HCEC 1CT (cell line): Measurements from ENCODE around the gene ATRX.
"Not testable (repeated sequence)": the region's sequence is repeated elsewhere in the genome, so short reads cannot be mapped to it uniquely, and the experiment has no call there.

ENCODE experiments used
- DNase-seq: peaks from one replicate; pipeline ENCODE4 v3.0.0-alpha.2; 2017

Gene ATRX

GRCh38 chrX:77603635-77604336, 182.2 kb downstream of the ATRX start:
- DNase-seq: no peak

DNA sequence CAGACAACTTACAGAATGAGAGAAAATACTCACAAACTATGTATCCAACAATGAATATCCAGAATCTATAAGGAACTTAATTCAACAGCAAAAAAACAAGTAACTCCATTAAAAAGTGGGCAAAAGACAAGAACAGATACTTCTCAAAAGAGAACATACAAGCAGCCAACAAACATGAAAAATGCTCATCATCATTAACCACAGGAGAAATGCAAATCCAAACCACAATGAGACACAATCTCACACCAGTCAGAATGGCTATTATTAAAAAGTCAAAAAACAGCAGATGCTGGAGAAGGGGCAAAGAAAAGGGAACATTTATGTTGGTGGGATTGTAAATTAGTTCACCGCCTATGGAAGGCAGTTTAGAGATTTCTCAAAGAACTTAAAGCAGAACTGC, 188.5 kb downstream of the ATRX start:
- DNase-seq: no peak

DNA sequence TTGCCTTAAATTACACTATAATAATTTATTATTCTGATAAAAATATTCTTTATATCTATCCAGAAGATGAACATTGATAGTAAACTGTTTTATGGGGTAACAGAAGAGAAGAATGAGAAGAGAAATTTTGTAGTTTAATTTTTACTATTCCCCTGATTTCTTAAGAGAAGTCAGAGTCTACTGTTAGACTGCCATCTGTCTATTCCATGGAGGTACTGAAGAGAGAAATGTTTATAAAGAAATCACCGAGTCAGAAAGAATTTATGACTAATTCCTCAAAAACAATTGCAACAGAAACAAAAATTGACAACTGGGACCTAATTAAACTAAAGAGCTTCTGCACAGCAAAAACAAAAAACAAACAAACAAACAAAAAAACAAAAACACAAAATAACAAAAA, 188.9 kb downstream of the ATRX start:
- DNase-seq: peak; percentile 55

DNA sequence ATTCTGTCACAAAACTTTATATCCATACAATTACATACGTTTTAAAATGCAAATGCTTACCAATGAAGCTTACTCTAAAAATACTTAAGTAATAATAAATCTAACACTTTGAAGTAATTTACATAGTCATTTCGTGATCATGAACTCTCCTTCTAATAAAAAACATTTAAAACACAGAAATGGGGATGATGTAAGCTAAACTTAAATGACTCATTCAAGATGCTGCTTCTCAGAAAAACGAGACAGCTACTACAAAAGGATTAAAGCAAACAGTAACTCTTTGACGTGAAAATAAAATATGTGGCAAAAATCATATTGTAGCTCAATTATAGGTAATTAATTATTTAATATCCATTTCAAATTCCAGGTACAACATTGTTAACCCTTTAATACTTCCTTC, 190.2 kb downstream of the ATRX start:
- peak; percentile 5 for DNase-seq

- DNase-seq: peak; percentile 51
Observed at GRCh38 chrX:77572322-77572721, 213.7 kb downstream of the ATRX start.

DNA sequence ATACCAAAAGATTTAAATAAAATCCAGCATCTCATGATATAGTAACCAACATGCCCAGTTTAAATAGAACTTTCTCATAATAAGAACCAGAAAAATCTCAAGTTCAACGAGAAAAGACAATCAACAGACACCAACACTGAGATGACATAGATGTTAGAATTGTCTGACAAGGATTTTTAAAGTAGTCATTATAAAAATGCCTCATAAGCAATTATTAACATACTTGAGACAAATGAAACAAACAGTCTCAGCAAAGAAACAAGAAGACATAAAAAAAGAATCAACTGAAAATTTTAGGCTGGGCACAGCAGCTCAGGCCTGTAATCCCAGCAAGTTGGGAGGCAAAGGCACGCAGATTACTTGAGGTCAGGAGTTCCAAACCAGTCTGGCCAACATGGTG, 220.7 kb downstream of the ATRX start:
- DNase-seq: no peak

DNA sequence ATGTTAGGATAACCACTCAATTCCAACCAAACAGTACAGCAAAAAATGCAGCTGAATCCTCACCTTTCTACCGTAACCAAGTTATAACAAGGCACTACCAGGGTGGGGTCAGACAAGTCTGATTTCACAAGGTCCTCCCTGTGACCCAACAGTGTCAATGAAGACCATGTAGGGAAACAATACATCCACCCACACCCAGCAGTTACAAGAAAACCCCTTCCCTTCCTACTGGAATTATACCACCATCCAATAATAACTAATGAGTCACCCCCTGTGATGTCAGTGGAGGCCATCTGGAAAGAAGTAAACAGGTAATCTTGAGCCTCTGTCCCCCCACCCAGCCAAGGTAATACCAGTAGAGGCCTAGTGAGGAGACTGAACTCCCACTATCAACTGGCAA, 221.2 kb downstream of the ATRX start:
- no peak for DNase-seq

DNA sequence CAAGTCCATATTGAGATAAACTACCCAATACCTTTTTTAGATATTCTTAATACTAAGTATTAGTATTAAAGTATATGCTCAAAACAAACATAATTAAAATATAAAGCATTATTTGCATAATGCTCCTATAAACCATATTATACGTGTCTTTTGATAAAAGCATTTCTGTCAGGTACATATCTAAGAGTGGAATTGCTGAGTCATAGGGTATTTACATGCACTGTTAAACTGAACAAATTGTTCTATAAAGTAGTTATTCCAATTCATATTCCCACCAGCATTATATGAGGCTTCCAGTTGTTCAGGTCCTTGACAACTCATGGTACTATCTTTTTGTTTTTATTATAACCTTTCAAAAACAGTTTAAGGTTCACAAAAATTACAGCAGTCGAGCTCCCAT, 224.6 kb downstream of the ATRX start:
- no peak for DNase-seq

- DNase-seq: no peak
Observed at GRCh38 chrX:77556276-77556675, 229.7 kb downstream of the ATRX start.

DNA sequence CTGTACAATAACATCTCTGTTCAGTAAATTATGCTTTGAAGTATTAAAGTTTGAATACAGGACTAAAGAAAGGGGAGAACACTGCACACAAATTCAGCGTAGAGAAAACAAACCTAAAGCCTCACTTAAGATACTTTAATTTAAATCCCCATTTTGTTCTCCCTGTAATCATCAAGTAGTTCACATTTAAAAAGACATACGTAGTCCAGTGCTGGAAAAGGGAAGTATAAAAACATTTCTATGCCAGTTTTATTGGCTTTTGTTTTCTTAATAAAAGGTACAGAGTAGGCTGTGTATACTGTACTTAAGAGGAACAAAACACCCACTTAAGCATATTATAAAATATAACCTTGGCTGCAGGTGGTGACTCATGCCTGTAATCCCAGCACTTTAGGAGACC, 237.3 kb downstream of the ATRX start:
- no peak for DNase-seq

DNA sequence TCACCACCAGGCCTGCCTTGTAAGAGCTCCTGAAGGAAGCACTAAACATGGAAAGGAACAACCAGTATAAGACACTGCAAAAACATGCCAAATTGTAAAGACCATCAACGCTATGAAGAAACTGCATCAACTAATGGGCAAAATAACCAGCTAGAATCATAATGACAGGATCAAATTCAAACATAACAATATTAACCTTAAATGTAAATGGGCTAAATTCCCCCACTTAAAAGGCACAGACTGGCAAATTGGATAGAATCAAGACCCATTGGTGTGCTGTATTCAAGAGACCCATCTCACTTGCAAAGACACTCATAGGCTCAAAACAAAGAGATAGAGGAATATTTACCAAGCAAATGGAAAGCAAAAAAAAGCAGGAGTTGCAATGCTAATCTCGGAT, 246.2 kb downstream of the ATRX start:
- DNase-seq: not testable (repeated sequence)

DNA sequence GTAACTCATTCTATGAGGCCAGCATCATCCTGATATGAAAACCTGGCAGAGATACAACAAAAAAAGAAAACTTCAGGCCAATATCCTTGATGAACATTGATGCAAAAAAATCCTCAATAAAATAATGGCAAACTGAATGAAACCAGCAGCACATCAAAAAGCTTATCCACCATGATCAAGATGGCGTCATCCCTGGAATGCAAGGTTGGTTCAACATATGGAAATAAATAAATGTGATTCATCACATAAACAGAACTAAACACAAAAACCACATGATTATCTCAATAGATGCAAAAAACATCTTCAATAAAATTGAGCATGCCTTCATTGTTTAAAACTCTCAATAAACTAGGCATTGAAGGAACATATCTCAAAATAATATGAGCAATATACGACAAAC, 254.8 kb downstream of the ATRX start:
- DNase-seq: not testable (repeated sequence)

DNA sequence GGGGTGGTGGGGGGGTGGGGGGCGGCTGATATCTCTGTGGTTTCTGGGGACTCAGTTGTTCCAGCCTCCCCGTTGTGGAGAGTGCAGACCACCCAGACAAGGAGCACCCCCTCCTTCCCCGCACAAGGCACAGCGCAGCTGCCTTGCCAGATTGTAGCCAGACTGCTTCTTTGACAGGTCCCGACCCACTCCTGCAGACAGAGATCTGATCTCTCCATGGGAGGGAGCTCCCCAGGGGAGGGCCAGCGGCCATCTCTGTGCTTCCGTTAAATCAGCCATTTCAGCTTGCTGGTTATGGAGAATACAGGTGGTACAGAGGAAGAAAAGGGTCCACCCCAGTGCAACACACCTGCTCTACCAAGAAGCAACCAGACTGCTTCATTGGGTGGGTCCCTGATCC, 258.0 kb downstream of the ATRX start:
- no peak for DNase-seq

DNA sequence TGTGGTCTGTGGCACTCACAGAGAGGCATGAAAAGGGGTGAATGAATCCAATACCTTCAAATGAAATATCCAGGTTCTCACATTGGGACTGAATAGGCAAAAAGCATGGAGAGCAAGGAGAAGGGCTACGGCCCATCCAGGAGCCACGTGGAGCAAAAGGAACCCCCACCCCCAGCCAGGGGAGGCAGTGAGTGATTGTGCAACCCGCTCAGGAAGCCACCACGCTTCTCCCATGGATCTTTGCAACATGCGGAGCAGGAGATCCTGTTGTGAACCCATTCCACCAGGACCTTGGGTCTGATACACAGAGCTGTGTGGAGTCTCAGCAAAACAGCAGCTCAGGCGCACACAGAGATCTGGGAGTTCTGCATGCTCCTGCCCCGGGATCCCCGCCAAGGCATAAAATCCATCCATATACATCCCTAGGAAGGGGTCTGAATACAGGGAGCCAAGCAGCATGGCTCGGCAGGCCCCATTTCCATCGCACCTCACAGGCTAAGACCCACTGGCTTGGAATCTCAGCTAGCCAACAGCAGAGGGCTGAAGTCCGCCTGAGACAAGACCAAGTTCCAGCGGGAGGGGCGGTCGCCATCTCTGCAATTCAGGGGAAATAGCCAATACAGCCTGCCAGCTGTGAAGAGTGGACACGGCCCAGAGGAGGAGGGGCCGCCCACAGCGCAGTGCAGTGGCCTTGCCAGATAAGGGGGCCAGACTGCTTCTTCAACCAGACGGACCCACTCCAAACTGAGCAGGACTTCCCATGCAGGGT, 258.6 kb downstream of the ATRX start:
- no peak for DNase-seq

DNA sequence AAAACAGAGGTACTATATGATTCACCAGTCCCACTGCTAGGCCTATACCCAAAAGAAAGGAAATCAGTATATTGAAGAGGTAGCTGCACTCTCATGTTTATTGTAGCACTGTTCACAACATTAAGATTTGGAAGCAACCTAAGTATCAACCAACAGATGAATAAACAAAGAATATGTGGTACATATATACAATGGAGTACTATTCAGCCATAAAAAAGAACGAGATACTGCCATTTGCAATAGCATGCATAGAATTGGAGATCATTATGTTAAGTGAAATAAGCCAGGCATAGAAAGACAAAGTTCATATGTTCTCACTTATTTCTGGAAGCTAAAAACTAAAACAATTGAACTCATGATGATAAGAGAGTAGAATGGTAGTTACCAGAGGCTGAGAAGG, 266.3 kb downstream of the ATRX start:
- no peak for DNase-seq

GRCh38 chrX:77514177-77514576, 271.8 kb downstream of the ATRX start:
- DNase-seq: no peak

- DNase-seq: peak; percentile 2
Observed at GRCh38 chrX:77510007-77510406, 276.0 kb downstream of the ATRX start.

DNA sequence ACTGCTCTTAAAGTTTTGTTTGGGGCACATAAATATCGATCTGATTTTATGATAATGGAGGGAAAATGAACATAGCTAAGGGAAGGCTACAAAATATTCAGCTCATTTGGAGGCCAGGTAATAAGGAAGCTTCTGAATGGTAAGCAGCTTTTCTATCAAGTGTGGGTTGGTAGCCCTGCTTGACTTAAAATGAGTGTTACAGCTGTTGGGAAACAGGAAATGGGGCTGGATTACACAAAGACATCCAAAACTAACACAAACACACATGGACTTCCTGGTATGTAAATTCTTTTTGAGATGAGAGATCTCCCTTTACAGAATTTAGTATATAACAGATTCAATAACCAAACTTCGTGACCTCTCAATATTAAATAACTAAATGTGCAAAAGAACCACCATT, 280.8 kb downstream of the ATRX start:
- DNase-seq: peak; percentile 47

- no peak for DNase-seq
Observed at GRCh38 chrX:77502951-77503525, 283.0 kb downstream of the ATRX start.

DNA sequence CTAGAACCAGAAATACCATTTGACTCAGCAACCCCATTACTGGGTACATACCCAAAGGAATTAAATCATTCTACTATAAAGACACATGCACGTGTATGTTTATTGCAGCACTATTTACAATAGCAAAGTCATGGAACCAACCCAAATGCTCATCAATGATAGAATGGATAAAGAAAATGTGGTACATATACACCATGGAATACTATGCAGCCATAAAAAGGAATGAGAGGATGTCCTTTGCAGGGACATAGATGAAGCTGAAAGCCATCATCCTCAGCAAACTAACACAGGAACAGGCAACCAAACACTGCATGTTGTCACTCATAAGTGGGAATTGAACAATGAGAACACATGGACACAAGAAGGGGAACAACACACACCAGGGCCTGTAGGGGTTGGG, 285.9 kb downstream of the ATRX start:
- not testable (repeated sequence) for DNase-seq

DNA sequence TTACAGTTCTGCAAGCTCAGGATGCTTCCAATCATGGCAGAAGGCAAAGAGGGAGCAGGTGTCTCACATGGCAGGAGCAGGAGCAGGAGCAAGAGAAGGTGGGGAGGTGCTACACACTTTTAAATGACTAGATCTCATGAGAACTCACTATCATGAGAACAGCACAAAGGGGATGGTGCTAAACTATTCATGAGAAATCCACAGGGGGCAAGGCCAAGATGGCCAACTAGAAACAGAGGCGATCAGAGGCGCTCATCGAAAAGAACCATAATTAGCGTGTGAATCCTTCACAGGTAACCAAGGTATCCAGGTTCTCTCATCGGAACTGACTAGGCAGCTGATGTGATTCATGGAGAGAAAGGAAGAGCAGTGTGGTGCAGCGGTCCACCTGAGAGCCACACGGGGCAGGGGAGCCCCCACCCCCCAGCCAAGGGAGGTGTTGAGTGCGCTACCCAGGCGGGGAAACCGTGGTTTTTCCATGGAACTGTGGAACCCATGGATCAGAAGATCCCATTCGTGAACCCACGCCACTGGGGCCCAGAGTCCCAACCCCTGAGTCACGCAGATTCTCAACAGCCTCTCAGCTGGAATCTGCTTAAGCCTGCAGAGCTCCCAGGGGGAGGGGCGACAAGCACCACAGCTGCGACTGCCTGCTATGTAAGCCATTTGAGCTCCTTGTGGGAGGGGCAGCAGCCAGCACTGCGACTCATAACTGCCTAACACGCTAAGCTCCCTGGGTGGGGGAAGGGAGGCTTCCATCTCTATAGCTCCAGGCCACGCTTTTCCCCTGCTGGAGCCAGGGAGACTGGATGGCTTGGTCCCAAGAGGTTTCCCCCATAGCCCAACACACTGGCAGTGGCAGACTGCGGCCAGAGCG, 292.1 kb downstream of the ATRX start:
- DNase-seq: peak; percentile 67

GRCh38 chrX:77484045-77484444, 302.0 kb downstream of the ATRX start:
- no peak for DNase-seq

DNA sequence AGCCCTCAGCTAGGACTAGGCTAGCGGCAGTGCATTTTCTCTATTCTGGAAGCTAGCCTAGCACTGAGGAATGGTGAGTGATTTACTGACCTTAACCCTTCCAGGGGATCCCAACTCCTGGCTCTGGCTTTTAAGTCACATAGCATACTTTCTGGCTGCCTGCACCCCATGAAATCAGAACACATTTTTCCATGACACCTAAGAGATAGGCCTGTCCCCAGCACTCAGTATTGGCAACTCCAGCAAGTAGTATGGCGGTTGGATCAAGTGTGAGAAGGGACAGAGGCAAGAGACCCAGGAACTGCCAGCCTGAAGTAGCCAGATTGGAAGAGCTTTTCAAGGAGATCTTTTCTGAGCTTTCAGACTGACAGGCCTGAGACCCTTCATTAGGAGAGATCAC, 330.6 kb downstream of the ATRX start:
- no peak for DNase-seq
